K562 (cell line): ENCODE measurements around the gene KDM4C.

Experiments used
- BMI1 ChIP-seq: fragments of 150-350 bp; IDR thresholded peaks from 2 replicates; pipeline ENCODE4 v1.6.1; 2014; ENCODE audit warnings: low read length
- FOS ChIP-seq: IDR thresholded peaks from 3 replicates; pipeline ENCODE4 v1.6.1; 2011; ENCODE audit not compliant: insufficient read length; ENCODE audit errors: extremely low read depth
- TF ChIP-seq, protein P1 (sequence below), 3 experiments: IDR thresholded peaks in 2 of 3; conservative IDR thresholded peaks in 1 of 3; 2 replicates each; pipeline ENCODE4 v1.5.1; 2011 to 2012; ENCODE audit warnings: low read length in 3 of 3, mild to moderate bottlenecking in 3 of 3, control low read depth in 2 of 3, improper control_type of control experiment in 1 of 3, inconsistent platforms in 1 of 3, low read depth in 1 of 3, mixed read lengths in 1 of 3, moderate library complexity in 1 of 3; ENCODE audit not compliant: insufficient read depth in 2 of 3
- TF ChIP-seq, protein P2 (sequence below): sonication (generic); formaldehyde crosslinking; IDR thresholded peaks from 2 replicates; pipeline ENCODE4 v1.8.0; 2023; ENCODE audit warnings: mild to moderate bottlenecking, missing genetic modification reagents

DNA sequence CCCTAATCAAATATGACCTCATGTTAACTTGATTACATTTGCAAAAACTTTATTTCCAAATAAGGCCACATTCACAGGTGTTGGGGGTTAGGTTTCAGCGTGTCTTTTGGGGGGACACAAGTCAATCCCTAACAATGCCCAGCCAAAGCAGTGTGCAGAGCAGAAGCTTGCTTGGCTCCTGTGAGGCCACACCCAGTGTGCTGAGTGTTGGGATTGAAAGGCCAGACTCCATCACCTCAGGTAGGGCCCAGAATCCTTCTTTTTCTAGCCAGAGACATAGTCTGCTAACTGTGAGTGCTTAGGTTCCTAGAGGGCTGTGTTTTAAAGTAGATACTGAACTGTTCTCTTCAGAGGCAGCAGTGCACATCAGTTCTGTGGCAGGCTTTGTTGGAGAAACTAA lies 27.9 kb downstream of the KDM4C start:
- no peak for TF ChIP-seq FOS
- TF ChIP-seq BMI1, result no peak
- TF ChIP-seq, protein P1, sequence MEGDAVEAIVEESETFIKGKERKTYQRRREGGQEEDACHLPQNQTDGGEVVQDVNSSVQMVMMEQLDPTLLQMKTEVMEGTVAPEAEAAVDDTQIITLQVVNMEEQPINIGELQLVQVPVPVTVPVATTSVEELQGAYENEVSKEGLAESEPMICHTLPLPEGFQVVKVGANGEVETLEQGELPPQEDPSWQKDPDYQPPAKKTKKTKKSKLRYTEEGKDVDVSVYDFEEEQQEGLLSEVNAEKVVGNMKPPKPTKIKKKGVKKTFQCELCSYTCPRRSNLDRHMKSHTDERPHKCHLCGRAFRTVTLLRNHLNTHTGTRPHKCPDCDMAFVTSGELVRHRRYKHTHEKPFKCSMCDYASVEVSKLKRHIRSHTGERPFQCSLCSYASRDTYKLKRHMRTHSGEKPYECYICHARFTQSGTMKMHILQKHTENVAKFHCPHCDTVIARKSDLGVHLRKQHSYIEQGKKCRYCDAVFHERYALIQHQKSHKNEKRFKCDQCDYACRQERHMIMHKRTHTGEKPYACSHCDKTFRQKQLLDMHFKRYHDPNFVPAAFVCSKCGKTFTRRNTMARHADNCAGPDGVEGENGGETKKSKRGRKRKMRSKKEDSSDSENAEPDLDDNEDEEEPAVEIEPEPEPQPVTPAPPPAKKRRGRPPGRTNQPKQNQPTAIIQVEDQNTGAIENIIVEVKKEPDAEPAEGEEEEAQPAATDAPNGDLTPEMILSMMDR (IDR thresholded peaks at IDR 0.05 in 2 of 3, conservative IDR thresholded peaks at IDR 0.05 in 1 of 3; ENCODE audit: insufficient read depth in 2 of 3, low read depth in 1 of 3, low read length in 3 of 3), result no peak
- TF ChIP-seq, protein P2, sequence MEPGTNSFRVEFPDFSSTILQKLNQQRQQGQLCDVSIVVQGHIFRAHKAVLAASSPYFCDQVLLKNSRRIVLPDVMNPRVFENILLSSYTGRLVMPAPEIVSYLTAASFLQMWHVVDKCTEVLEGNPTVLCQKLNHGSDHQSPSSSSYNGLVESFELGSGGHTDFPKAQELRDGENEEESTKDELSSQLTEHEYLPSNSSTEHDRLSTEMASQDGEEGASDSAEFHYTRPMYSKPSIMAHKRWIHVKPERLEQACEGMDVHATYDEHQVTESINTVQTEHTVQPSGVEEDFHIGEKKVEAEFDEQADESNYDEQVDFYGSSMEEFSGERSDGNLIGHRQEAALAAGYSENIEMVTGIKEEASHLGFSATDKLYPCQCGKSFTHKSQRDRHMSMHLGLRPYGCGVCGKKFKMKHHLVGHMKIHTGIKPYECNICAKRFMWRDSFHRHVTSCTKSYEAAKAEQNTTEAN, result no peak
